NCI-H2196 treated with DMSO at 0.1 percent for 48 hours (cell line): Measurements from ENCODE around the gene CALCB.

Experiments
- DNase-seq: peaks from one replicate; lab custom pipeline; 2025; ENCODE audit not compliant: unreplicated experiment; lab: John Stamatoyannopoulos, UW

The CALCB gene

GRCh38 chr11:15117751-15118150 lies 44.4 kb downstream of the CALCB start:
- no peak for DNase-seq

GRCh38 chr11:15118431-15118830 lies 45.0 kb downstream of the CALCB start:
- DNase-seq = no peak

GRCh38 chr11:15119352-15119751 lies 46.0 kb downstream of the CALCB start:
- DNase-seq = no peak

- no peak for DNase-seq
Observed at GRCh38 chr11:15119826-15120225, 46.4 kb downstream of the CALCB start.

DNA sequence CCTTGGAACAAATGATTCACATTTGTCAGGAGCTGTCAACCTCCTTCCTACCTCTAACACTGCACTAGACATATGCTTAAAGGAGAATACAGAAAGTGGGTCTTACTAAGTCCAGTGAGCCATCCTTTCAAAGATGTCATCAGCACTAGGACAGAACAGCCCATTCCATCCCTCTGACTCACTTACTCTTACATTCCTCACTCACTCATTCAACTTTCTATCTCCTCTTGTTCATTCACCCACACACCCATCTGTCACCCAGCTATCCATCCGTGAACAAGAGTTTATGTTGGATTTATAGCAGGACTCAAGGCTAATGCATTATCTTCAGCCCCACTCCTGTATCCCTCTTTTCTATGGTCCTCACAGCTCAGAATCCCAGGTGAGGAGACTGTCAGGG lies 50.5 kb downstream of the CALCB start:
- DNase-seq = no peak

DNA sequence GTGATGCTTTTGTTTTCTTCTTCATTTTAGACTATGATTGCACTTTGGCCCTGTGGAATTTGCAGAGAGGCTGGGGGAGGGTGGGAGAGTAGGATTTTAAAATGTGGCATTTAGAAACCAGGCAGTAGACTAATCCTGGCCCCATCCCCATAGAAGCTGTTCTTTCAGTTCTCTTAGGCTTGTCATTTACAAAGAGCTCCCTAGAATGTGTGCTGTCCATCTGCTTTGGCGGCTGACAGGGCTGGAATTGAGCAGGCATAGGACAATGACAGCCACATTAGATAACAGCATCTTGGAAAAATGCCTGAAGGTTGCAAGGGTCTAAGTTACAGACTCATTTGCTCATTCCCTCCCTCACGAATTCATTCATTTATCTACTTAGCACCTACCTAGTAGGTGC lies 51.1 kb downstream of the CALCB start:
- DNase-seq = no peak

DNA sequence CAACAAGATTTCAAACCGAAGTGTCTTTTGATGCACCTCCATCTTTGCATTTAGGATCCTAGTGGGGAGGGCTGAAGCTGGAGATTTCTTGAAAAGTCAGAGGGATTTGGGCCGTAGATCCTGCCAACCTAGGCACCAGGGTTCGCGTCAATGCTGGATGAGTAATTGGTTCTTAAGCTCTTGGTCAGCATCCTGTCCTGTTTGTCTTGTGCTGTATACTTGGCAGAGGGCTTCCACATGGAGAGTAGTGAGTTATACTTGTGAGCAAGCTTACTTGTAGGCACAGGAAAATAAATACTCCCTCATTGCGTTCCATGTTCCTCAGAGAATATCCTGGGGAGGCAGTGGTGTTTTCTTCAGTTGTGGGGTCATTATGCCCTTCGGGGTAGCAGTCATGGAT lies 53.9 kb downstream of the CALCB start:
- DNase-seq = no peak
